Right lobe of liver (tissue), 6 donors: ENCODE measurements around the gene PDCD11. TPM values are rescaled to one million over a fixed set of nuclear protein-coding genes. Genes with fewer than 3 reads are reported as not detected.

Experiments
- ATAC-seq, 4 donors: fragments of 200-7000 bp; cut with Tn5 transposase; one replicate each; pipeline ENCODE4 v1.9.1; 2020; ENCODE audit warnings: mild to moderate bottlenecking in 4 of 4, moderate library complexity in 4 of 4
- DNase-seq, 3 donors: peaks; one replicate each; pipeline ENCODE4 v3.0.0-alpha.2; 2020
- H3K27ac ChIP-seq, 3 donors: fragments of 200-600 bp; one replicate each; pipeline ENCODE4 v1.8.0; 2022
- H3K27me3 ChIP-seq, 2 donors: fragments of 200-600 bp; one replicate each; pipeline ENCODE4 v1.8.0; 2022
- H3K36me3 ChIP-seq, 4 donors: fragments of 200-600 bp; sonication (generic) in 1 of 4; one replicate each; pipeline versions ENCODE4 v1.5.1 to v1.8.0; 2017 to 2022; ENCODE audit warnings: control low read depth in 1 of 4
- H3K4me1 ChIP-seq, 4 donors: fragments of 200-600 bp; sonication (generic) in 1 of 4; one replicate each; pipeline versions ENCODE4 v1.5.1 to v1.8.0; 2017 to 2022; ENCODE audit warnings: control low read depth in 1 of 4
- H3K4me3 ChIP-seq, 3 donors: fragments of 200-600 bp; one replicate each; pipeline ENCODE4 v1.8.0; 2022
- H3K9me3 ChIP-seq, 4 donors: fragments of 200-600 bp; sonication (generic) in 1 of 4; one replicate each; pipeline versions ENCODE4 v1.5.1 to v1.8.0; 2017 to 2022; ENCODE audit warnings: control low read depth in 1 of 4
- CTCF ChIP-seq, 4 donors: fragments of 200-600 bp in 3 of 4; fragments of 450-650 bp in 1 of 4; IDR thresholded peaks; one replicate each; pipeline versions ENCODE4 v1.5.1 to v1.8.0; 2016 to 2022; ENCODE audit warnings: antibody characterized with exemption in 4 of 4, mild to moderate bottlenecking in 2 of 4
- POLR2A ChIP-seq: fragments of 450-650 bp; IDR thresholded peaks from one replicate; pipeline ENCODE4 v1.6.1; 2017; ENCODE audit warnings: antibody characterized with exemption, mild to moderate bottlenecking
- WGBS: methylation state at CpG from one replicate; pipeline ENCODE4 v1.1.6; 2018; ENCODE audit warnings: low coverage, low lambda C conversion rate; ENCODE audit not compliant: insufficient coverage; ENCODE audit errors: missing lambda C conversion rate; 5-methylcytosine and 5-hydroxymethylcytosine counted together
- intact Hi-C, 2 donors: fragments of 100-400 bp; cut with DNase I; formaldehyde crosslinking; loops; one replicate each; pipeline versions ENCODE4 v1.11.2 to v1.14.1; 2022
- total RNA-seq, 6 experiments: library from RNA; depleted of rRNA in 2 of 6; stranded (reverse); fragments of >200 nt in 2 of 6; fragmentation: NEBNext Ultra II Directional in 3 of 6; extraction: Animal tissue kit (Norgen Biotek cat#: 25700) in 3 of 6; gene quantifications; one replicate each; pipeline versions ENCODE4 v1.1.0 to v1.2.4, GENCODE V29; 2016 to 2023
- donor health status: DM: no; HTN: yes; CAD: no.
- donor health status: DM: no; HTN: no; CAD: no.
- donor health status: DM: no; HTN: no; CAD: no.
- donor health status: DM: no; HTN: yes; CAD: no.
- donor health status: DM: no; HTN: yes; CAD: no.

The PDCD11 gene
- total RNA-seq, 6 experiments from 2014 or later: 10.6 to 13.5 (median 12.0) TPM

GRCh38 chr10:103459615-103460014 lies 63.2 kb downstream of the PDCD11 start:
- no peaks in the 10 kb centered on the region for H3K9me3 ChIP-seq
- no peak for TF ChIP-seq POLR2A
- no peak for TF ChIP-seq CTCF (IDR thresholded peaks at IDR 0.05)
- ATAC-seq (peak in 1 of 4 donors; percentile 7), DNase-seq (no peak)
- no peak overlapping the region for H3K27ac ChIP-seq
- intact Hi-C loops: no loop called here
- H3K4me3 ChIP-seq: no peak overlapping the region
- H3K4me1 ChIP-seq: no peaks in the 10 kb centered on the region
- H3K36me3 ChIP-seq: no peaks in the 10 kb centered on the region
- no CpG with 5 or more reads among the region's 4 CpGs for WGBS
- no peaks in the 10 kb centered on the region for H3K27me3 ChIP-seq

- no peak for ATAC-seq
Observed at GRCh38 chr10:103463499-103463898, 67.1 kb downstream of the PDCD11 start.

GRCh38 chr10:103465411-103466179 lies 69.2 kb downstream of the PDCD11 start:
- Histone ChIP-seq H3K36me3 (no peaks in the 10 kb centered on the region), H3K9me3 (no peaks in the 10 kb centered on the region), H3K27me3 (no peaks in the 10 kb centered on the region), H3K4me1 (no peaks in the 10 kb centered on the region), H3K27ac (no peak overlapping the region), H3K4me3 (no peak overlapping the region)
- intact Hi-C loops: no loop called here
- WGBS: 68% methylated on average over 7 of the region's 14 CpGs
- TF ChIP-seq POLR2A (no peak), CTCF (IDR thresholded peaks at IDR 0.05) (no peak)
- ATAC-seq (peak in 2 of 4 donors; percentile 15 to 33), DNase-seq (no peak)

More at GRCh38 chr10:103463499-103463898, 67.1 kb downstream of the PDCD11 start:
- intact Hi-C loops: no loop called here
- DNase-seq: no peak
- 61% methylated on average over 3 of the region's 4 CpGs for WGBS
- Histone ChIP-seq H3K4me3 (no peak overlapping the region), H3K27ac (no peak overlapping the region), H3K4me1 (no peaks in the 10 kb centered on the region), H3K27me3 (no peaks in the 10 kb centered on the region), H3K9me3 (no peaks in the 10 kb centered on the region), H3K36me3 (no peaks in the 10 kb centered on the region)
- TF ChIP-seq CTCF (IDR thresholded peaks at IDR 0.05): no peak
- no peak for TF ChIP-seq POLR2A

- no peak for TF ChIP-seq POLR2A
- no peak for TF ChIP-seq CTCF (IDR thresholded peaks at IDR 0.05)
- H3K4me1 ChIP-seq: no peaks in the 10 kb centered on the region
- DNase-seq: no peak
- no peaks in the 10 kb centered on the region for H3K27me3 ChIP-seq
- H3K27ac ChIP-seq: no peak overlapping the region
- 85% methylated on average over 3 of the region's 3 CpGs for WGBS
- no peak overlapping the region for H3K4me3 ChIP-seq
- H3K9me3 ChIP-seq: no peaks in the 10 kb centered on the region
- no peaks in the 10 kb centered on the region for H3K36me3 ChIP-seq
- ATAC-seq: no peak
- intact Hi-C loops: no loop called here
Observed at GRCh38 chr10:103466734-103467133, 70.3 kb downstream of the PDCD11 start.
